GM12878 (cell line): Measurements from ENCODE around the gene AKR1C3. TPM values are rescaled to one million over a fixed set of nuclear protein-coding genes. Genes with fewer than 3 reads are reported as not detected.
"Not testable (repeated sequence)": the region's sequence is repeated elsewhere in the genome, so short reads cannot be mapped to it uniquely, and the experiment has no call there.

Experiments
- ATAC-seq: fragments of 200-7000 bp; cut with Tn5 transposase; 3 replicates; pipeline ENCODE4 v1.9.1; 2020; ENCODE audit warnings: mild to moderate bottlenecking, moderate library complexity
- BruUV-seq: library from RNA; stranded (reverse); fragments of 400-500 nt; replicated peaks from 2 replicates; lab custom pipeline; 2021; lab: Mats Ljungman, UMichigan
- CTCF ChIA-PET: fragments of 300-600 bp; sonication (Branson Sonifier 250); formaldehyde crosslinking; extraction: SDS; loops from one replicate; lab custom pipeline; 2021; ENCODE audit warnings: inconsistent platforms; lab: Yijun Ruan, JAX
- POLR2A ChIA-PET: fragments of 350-600 bp; formaldehyde crosslinking; extraction: SDS; loops from one replicate; lab custom pipeline; 2021; ENCODE audit warnings: inconsistent platforms; lab: Charles Lee
- RAD21 ChIA-PET: fragments of 300-600 bp; sonication (Branson Sonifier 250); formaldehyde crosslinking; loops from one replicate; lab custom pipeline; 2023; ENCODE audit warnings: antibody characterized with exemption; ENCODE audit not compliant: unreplicated experiment; lab: Charles Lee
- SMC1A ChIA-PET: fragments of 300-600 bp; sonication (Branson Sonifier 250); formaldehyde crosslinking; loops from one replicate; lab custom pipeline; 2023; ENCODE audit not compliant: unreplicated experiment, uncharacterized antibody; lab: Charles Lee
- DNase-seq: peaks from one replicate; pipeline ENCODE4 v3.0.0-alpha.2; 2011; ENCODE audit warnings: low read depth, low spot score
- FAIRE-seq: peaks from 3 replicates; lab custom pipeline; 2011; peaks lifted over from hg19 to GRCh38; lab: Jason Lieb, UNC
- H2AFZ ChIP-seq: 2 replicates; pipeline ENCODE4 v1.6.0; 2011; ENCODE audit warnings: low read depth, low read length, control low read depth; ENCODE audit not compliant: control insufficient read depth
- H3K27ac ChIP-seq: 2 replicates; pipeline ENCODE4 v1.5.1; 2011; ENCODE audit warnings: control low read depth; ENCODE audit not compliant: control insufficient read depth, insufficient read depth
- H3K27me3 ChIP-seq, 2 experiments: replicated peaks in 1 of 2; 2 replicates each; pipeline versions ENCODE4 v1.6.0 to v1.6.1; 2011; ENCODE audit warnings: low read length in 1 of 2; ENCODE audit not compliant: control insufficient read depth in 2 of 2, insufficient read depth in 2 of 2
- H3K36me3 ChIP-seq, 2 experiments: 2 replicates each; pipeline ENCODE4 v1.5.1; 2011; ENCODE audit warnings: low read length in 1 of 2; ENCODE audit not compliant: control insufficient read depth in 2 of 2, insufficient read depth in 2 of 2
- H3K4me1 ChIP-seq: 2 replicates; pipeline ENCODE4 v1.6.1; 2011; ENCODE audit warnings: mild to moderate bottlenecking, low read length, moderate library complexity, mixed read lengths; ENCODE audit not compliant: control insufficient read depth, insufficient read depth
- H3K4me2 ChIP-seq: 2 replicates; pipeline ENCODE4 v1.6.0; 2011; ENCODE audit warnings: control low read depth; ENCODE audit not compliant: control insufficient read depth, insufficient read depth
- H3K4me3 ChIP-seq: fragments of 200-600 bp; sonication (generic); 2 replicates; pipeline ENCODE4 v1.5.1; 2016
- H3K79me2 ChIP-seq: 2 replicates; pipeline ENCODE4 v1.6.0; 2011; ENCODE audit warnings: low read length; ENCODE audit not compliant: control insufficient read depth, insufficient read depth
- H3K9ac ChIP-seq: 2 replicates; pipeline ENCODE4 v1.8.0; 2011; ENCODE audit warnings: low read length, control low read depth, mixed read lengths; ENCODE audit not compliant: control insufficient read depth, insufficient read depth
- H3K9me3 ChIP-seq: replicated peaks from 3 replicates; pipeline ENCODE4 v1.5.1; 2011; ENCODE audit warnings: mild to moderate bottlenecking, low read length; ENCODE audit not compliant: control insufficient read depth, insufficient read depth
- H4K20me1 ChIP-seq: 2 replicates; pipeline ENCODE4 v1.6.0; 2011; ENCODE audit not compliant: control insufficient read depth, insufficient read depth
- WGBS: methylation state at CpG from one replicate; pipeline ENCODE4 v1.1.6; 2016; ENCODE audit warnings: low lambda C conversion rate; ENCODE audit not compliant: insufficient replicate concordance, insufficient coverage; ENCODE audit errors: missing lambda C conversion rate; 5-methylcytosine and 5-hydroxymethylcytosine counted together
- in situ Hi-C: fragments of 300-500 bp; cut with MboI; formaldehyde crosslinking; loops from 9 replicates; pipeline ENCODE4 v1.14.3; 2018; ENCODE audit warnings: mixed read lengths
- intact Hi-C: fragments of 100-400 bp; cut with micrococcal nuclease; formaldehyde crosslinking; loops from one replicate; pipeline ENCODE4 v1.14.2; 2022; ENCODE audit not compliant: unreplicated experiment
- polyA plus RNA-seq, 11 experiments: library from polyadenylated mRNA; depleted of rRNA in 4 of 11; unstranded in 6 of 11; stranded (reverse) in 5 of 11; fragments of >200 nt; fragmentation: Nextera tagmentation in 4 of 11; fragmentation: Illumina TruSeq in 1 of 11; extraction: Ambion mirVana in 4 of 11; extraction: Trizol in 1 of 11; gene quantifications; 1 replicate in 1 of 11; 2 replicates in 10 of 11; pipeline versions ENCODE4 v1.2.1 to v1.2.3, GENCODE V29; 2011 to 2016; ENCODE audit warnings: inconsistent platforms in 2 of 11, missing spikeins in 2 of 11, low read depth in 1 of 11
- total RNA-seq, 4 experiments: library from RNA; depleted of rRNA in 3 of 4; stranded (reverse); fragments of >200 nt in 3 of 4; fragmentation: Illumina TruSeq in 1 of 4; extraction: Trizol in 1 of 4; gene quantifications; 2 replicates each; pipeline versions ENCODE4 v1.2.1 to v1.2.3, GENCODE V29; 2013 to 2021

AKR1C3 gene
- total and polyA plus RNA-seq, 10 of the 15 experiments (the other 5 are each of a cell fraction or from before 2014, with no cell fraction given): 0.26 to 0.35 TPM; not detected in 8

- DNase-seq, RAD21 ChIA-PET, H3K4me2 ChIP-seq, H3K79me2 ChIP-seq, BruUV-seq, H3K27me3 ChIP-seq, ATAC-seq, intact Hi-C loops, H3K27ac ChIP-seq, H4K20me1 ChIP-seq, H2AFZ ChIP-seq, SMC1A ChIA-PET, H3K36me3 ChIP-seq, FAIRE-seq, in situ Hi-C loops, H3K9ac ChIP-seq, POLR2A ChIA-PET, CTCF ChIA-PET, H3K9me3 ChIP-seq, H3K4me3 ChIP-seq, H3K4me1 ChIP-seq: not testable (repeated sequence)
- WGBS: 0% methylated on average over 2 of the region's 2 CpGs
Observed at GRCh38 chr10:5054831-5055230, 39.4 kb upstream of the AKR1C3 start.

- ATAC-seq, CTCF ChIA-PET, H3K36me3 ChIP-seq, H3K9ac ChIP-seq, H4K20me1 ChIP-seq, RAD21 ChIA-PET, H3K27me3 ChIP-seq, H3K9me3 ChIP-seq, H2AFZ ChIP-seq, in situ Hi-C loops, H3K4me2 ChIP-seq, FAIRE-seq, intact Hi-C loops, H3K27ac ChIP-seq, BruUV-seq, H3K4me3 ChIP-seq, SMC1A ChIA-PET, POLR2A ChIA-PET, H3K79me2 ChIP-seq, DNase-seq, H3K4me1 ChIP-seq: not testable (repeated sequence)
- WGBS: 31% methylated on average over 8 of the region's 8 CpGs
Observed at GRCh38 chr10:5059267-5059666, 34.9 kb upstream of the AKR1C3 start.

GRCh38 chr10:5060791-5061190 is 33.4 kb upstream of the AKR1C3 start:
- H4K20me1 ChIP-seq, H3K9me3 ChIP-seq, RAD21 ChIA-PET, ATAC-seq, H3K27ac ChIP-seq, H3K79me2 ChIP-seq, FAIRE-seq, H3K36me3 ChIP-seq, CTCF ChIA-PET, intact Hi-C loops, BruUV-seq, H3K4me1 ChIP-seq, DNase-seq, H3K4me3 ChIP-seq, SMC1A ChIA-PET, H3K9ac ChIP-seq, H3K4me2 ChIP-seq, H3K27me3 ChIP-seq, H2AFZ ChIP-seq, POLR2A ChIA-PET, in situ Hi-C loops: not testable (repeated sequence)
- WGBS: 16% methylated on average over 13 of the region's 13 CpGs
